HG02588 (cell line): ENCODE data around the gene RGS14.

ENCODE experiments used
- ATAC-seq: cut with Tn5 transposase; IDR thresholded peaks from one replicate; pipeline ENCODE4 v1.9.1; 2021; ENCODE audit warnings: mild to moderate bottlenecking, moderate library complexity; ENCODE audit not compliant: unreplicated experiment

RGS14 gene

GRCh38 chr5:177362610-177363507, 5.1 kb downstream of the RGS14 start:
- ATAC-seq, result peak; percentile 37

- ATAC-seq, result no peak
Measured at GRCh38 chr5:177363565-177363964, 5.8 kb downstream of the RGS14 start.

- ATAC-seq, result no peak
Measured at GRCh38 chr5:177364159-177364962, 6.6 kb downstream of the RGS14 start.

GRCh38 chr5:177365845-177366527, 8.3 kb downstream of the RGS14 start:
- ATAC-seq, result no peak

GRCh38 chr5:177366528-177367322, 9.0 kb downstream of the RGS14 start:
- ATAC-seq, result no peak

- no peak for ATAC-seq
Measured at GRCh38 chr5:177367323-177367848, 9.7 kb downstream of the RGS14 start.

- ATAC-seq, result no peak
Measured at GRCh38 chr5:177367981-177368868, 10.5 kb downstream of the RGS14 start.

GRCh38 chr5:177368869-177369644, 11.3 kb downstream of the RGS14 start:
- no peak for ATAC-seq

- ATAC-seq, result no peak
Measured at GRCh38 chr5:177369645-177370440, 12.1 kb downstream of the RGS14 start.

- ATAC-seq, result no peak
Measured at GRCh38 chr5:177370488-177371119, 12.9 kb downstream of the RGS14 start.

- ATAC-seq, result no peak
Measured at GRCh38 chr5:177371120-177372033, 13.7 kb downstream of the RGS14 start.

GRCh38 chr5:177372034-177372896, 14.5 kb downstream of the RGS14 start:
- no peak for ATAC-seq

GRCh38 chr5:177372910-177373309, 15.2 kb downstream of the RGS14 start:
- ATAC-seq, result no peak

GRCh38 chr5:177373806-177374205, 16.1 kb downstream of the RGS14 start:
- no peak for ATAC-seq

- ATAC-seq, result no peak
Measured at GRCh38 chr5:177374211-177374610, 16.5 kb downstream of the RGS14 start.
